Middle frontal gyrus (tissue), 1 donor: ENCODE results near the gene MTMR12.
"Not testable (repeated sequence)": the region's sequence is repeated elsewhere in the genome, so short reads cannot be mapped to it uniquely, and the experiment has no call there.

Experiments used
- DNase-seq: peaks from one replicate; pipeline ENCODE4 v3.0.0-alpha.2; 2015; ENCODE audit warnings: low spot score; ENCODE audit errors: extremely low spot score

MTMR12 gene

GRCh38 chr5:32233696-32234447 is 78.9 kb downstream of the MTMR12 start:
- no peak for DNase-seq

- DNase-seq: no peak
Measured at GRCh38 chr5:32233220-32233695, 79.5 kb downstream of the MTMR12 start.

GRCh38 chr5:32232441-32233219 is 80.1 kb downstream of the MTMR12 start:
- DNase-seq: peak; percentile 71

GRCh38 chr5:32231929-32232328 is 80.8 kb downstream of the MTMR12 start:
- DNase-seq: no peak

GRCh38 chr5:32231241-32231640 is 81.5 kb downstream of the MTMR12 start:
- no peak for DNase-seq

- DNase-seq: no peak
Measured at GRCh38 chr5:32230356-32231099, 82.2 kb downstream of the MTMR12 start.

- DNase-seq: no peak
Measured at GRCh38 chr5:32229586-32229985, 83.2 kb downstream of the MTMR12 start.

GRCh38 chr5:32228816-32229215 is 83.9 kb downstream of the MTMR12 start:
- no peak for DNase-seq

GRCh38 chr5:32225445-32225844 is 87.3 kb downstream of the MTMR12 start:
- DNase-seq: no peak

GRCh38 chr5:32223972-32224609 is 88.6 kb downstream of the MTMR12 start:
- no peak for DNase-seq

- no peak for DNase-seq
Measured at GRCh38 chr5:32222723-32223470, 89.8 kb downstream of the MTMR12 start.

GRCh38 chr5:32217886-32218396 is 94.8 kb downstream of the MTMR12 start:
- no peak for DNase-seq

GRCh38 chr5:32214344-32214743 is 98.4 kb downstream of the MTMR12 start:
- not testable (repeated sequence) for DNase-seq

GRCh38 chr5:32210151-32210550 is 102.6 kb downstream of the MTMR12 start:
- no peak for DNase-seq

GRCh38 chr5:32208837-32209236 is 103.9 kb downstream of the MTMR12 start:
- DNase-seq: not testable (repeated sequence)

- DNase-seq: no peak
Measured at GRCh38 chr5:32207355-32207634, 105.4 kb downstream of the MTMR12 start.

GRCh38 chr5:32206509-32207354 is 106.0 kb downstream of the MTMR12 start:
- no peak for DNase-seq

GRCh38 chr5:32206053-32206452 is 106.7 kb downstream of the MTMR12 start:
- DNase-seq: no peak

GRCh38 chr5:32202394-32202793 is 110.3 kb downstream of the MTMR12 start:
- no peak for DNase-seq
